ENCODE measurements around the gene MICAL2. TPM values are rescaled to one million over a fixed set of nuclear protein-coding genes. Genes with fewer than 3 reads are reported as not detected.

Gene MICAL2
- total and polyA plus RNA-seq, 2 of the 13 experiments (the other 11 are each of a cell fraction or from before 2014, with no cell fraction given): 0.78 to 1.1 TPM

DNA sequence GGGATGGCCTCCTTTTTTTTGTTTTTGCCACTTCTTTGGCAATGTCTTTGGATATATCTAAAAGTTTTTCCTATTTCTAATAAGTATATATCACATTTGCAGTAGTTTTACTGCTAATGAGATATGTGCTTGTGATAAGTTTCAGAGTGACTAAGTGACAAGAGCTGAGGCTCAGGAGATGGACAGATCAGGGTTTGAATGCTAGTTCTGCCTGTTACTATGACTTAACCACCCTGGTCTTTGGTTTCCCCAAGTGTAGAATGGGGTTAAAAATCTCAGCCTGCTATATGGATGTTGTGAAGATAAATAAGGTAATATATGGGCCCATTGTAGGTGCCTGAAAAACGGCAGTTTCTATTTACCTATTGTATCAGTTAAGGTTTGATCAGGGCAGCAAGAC, 9.1 kb upstream of the MICAL2 start:
- Histone ChIP-seq H3K36me3 (replicated peaks in 1 of 2; ENCODE audit: control insufficient read depth in 1 of 2, insufficient read depth in 2 of 2, low read length in 2 of 2) (no peaks in the 10 kb centered on the region), H3K4me3 (replicated peaks in 1 of 3; ENCODE audit: insufficient read depth in 1 of 3, low read depth in 2 of 3, low read length in 3 of 3) (no peak overlapping the region), H3K9me3 (ENCODE audit: low read length) (no peaks in the 10 kb centered on the region), H4K20me1 (ENCODE audit: insufficient read depth, low read length) (no peaks in the 10 kb centered on the region), H3K9ac (ENCODE audit: insufficient read depth, low read depth, low read length) (no peak overlapping the region), H3K79me2 (ENCODE audit: insufficient read depth, low read length) (no peaks in the 10 kb centered on the region), H3K27ac (ENCODE audit: extremely low read length, insufficient read depth, low read length) (no peak overlapping the region), H3K4me1 (ENCODE audit: insufficient read depth, low read length) (0 out of 2 replicates have a peak, but pooled peaks cover 8% of the 10 kb centered on the region), H3K27me3 (ENCODE audit: control insufficient read depth in 1 of 2, insufficient read depth in 2 of 2, low read length in 2 of 2) (peaks cover 0 to 22% of the 10 kb centered on the region in 2 experiments; a peak in 1 of 5 replicates), H3K4me2 (ENCODE audit: low read depth, low read length) (no peak overlapping the region), H2AFZ (ENCODE audit: low read length) (no peak overlapping the region)
- WGBS (ENCODE audit: low lambda C conversion rate): 0% methylated on average over 1 of the region's 1 CpG
- ChIA-PET CTCF (ENCODE audit: low intra/inter-chr PET ratio, low total read pairs) (no interaction called here), POLR2A (no interaction called here)
- in situ Hi-C loops (cut with HindIII; ENCODE audit: extremely low pct_ligation_motif_present, low pct_unique_long_range_greater_than_20kb): no loop called here
- BruUV-seq (replicated peaks): no TSS peak
- DNase-seq (ENCODE audit: low spot score) (no peak), ATAC-seq (no peak), FAIRE-seq (no peak)
- intact Hi-C loops (cut with micrococcal nuclease; ENCODE audit: unreplicated experiment): no loop called here
- TF ChIP-seq EHMT2 (IDR thresholded peaks at IDR 0.05; ENCODE audit: borderline replicate concordance, low read depth, low read length) (no peak), CREB1 (IDR thresholded peaks at IDR 0.05) (no peak), CREB1 (CRISPR knock-in tag; IDR thresholded peaks at IDR 0.05) (no peak), ZNF709 (CRISPR knock-in tag; IDR thresholded peaks at IDR 0.05) (no peak), MED1 (CRISPR knock-in tag; IDR thresholded peaks at IDR 0.05) (no peak), THRA (CRISPR knock-in tag; IDR thresholded peaks at IDR 0.05; ENCODE audit: borderline replicate concordance) (no peak), MAX (IDR thresholded peaks at IDR 0.05) (no peak), KDM3A (CRISPR knock-in tag; IDR thresholded peaks at IDR 0.05; ENCODE audit: low read depth) (no peak)
- TF ChIP-seq, protein P1, sequence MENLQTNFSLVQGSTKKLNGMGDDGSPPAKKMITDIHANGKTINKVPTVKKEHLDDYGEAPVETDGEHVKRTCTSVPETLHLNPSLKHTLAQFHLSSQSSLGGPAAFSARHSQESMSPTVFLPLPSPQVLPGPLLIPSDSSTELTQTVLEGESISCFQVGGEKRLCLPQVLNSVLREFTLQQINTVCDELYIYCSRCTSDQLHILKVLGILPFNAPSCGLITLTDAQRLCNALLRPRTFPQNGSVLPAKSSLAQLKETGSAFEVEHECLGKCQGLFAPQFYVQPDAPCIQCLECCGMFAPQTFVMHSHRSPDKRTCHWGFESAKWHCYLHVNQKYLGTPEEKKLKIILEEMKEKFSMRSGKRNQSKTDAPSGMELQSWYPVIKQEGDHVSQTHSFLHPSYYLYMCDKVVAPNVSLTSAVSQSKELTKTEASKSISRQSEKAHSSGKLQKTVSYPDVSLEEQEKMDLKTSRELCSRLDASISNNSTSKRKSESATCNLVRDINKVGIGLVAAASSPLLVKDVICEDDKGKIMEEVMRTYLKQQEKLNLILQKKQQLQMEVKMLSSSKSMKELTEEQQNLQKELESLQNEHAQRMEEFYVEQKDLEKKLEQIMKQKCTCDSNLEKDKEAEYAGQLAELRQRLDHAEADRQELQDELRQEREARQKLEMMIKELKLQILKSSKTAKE (CRISPR knock-in tag; IDR thresholded peaks at IDR 0.05; ENCODE audit: borderline replicate concordance): no peak
